ENCODE results near the gene LCP2. TPM values are rescaled to one million over a fixed set of nuclear protein-coding genes. Genes with fewer than 3 reads are reported as not detected.

The LCP2 gene
- total and polyA plus RNA-seq, 2 of the 8 experiments (the other 6 are each of a cell fraction or from before 2014, with no cell fraction given), result 0.26 to 0.33 TPM

- peaks cover 3 to 22% (median 14%) of the 10 kb centered on the region in 4 experiments for H3K4me1 ChIP-seq (replicated peaks in 1 of 4; ENCODE audit: control insufficient read depth in 3 of 4, insufficient read depth in 4 of 4, low read length in 3 of 4)
- H3K14ac ChIP-seq (ENCODE audit: insufficient read length), result no peak overlapping the region
- H3K4me3 ChIP-seq (ENCODE audit: extremely low read depth in 1 of 4, insufficient read depth in 2 of 4, low read depth in 3 of 4, low read length in 4 of 4), result no peak overlapping the region
- peaks cover 6% of the 10 kb centered on the region; the same call in 1 of the 2 replicates for H3K23me2 ChIP-seq (ENCODE audit: low read depth, low read length)
- H3K27me3 ChIP-seq (replicated peaks in 1 of 4; ENCODE audit: control insufficient read depth in 3 of 4, extremely low read depth in 1 of 4, insufficient read depth in 3 of 4, low read length in 3 of 4), result no peaks in the 10 kb centered on the region
- H3K9me3 ChIP-seq (ENCODE audit: insufficient read depth in 2 of 2, low read depth in 1 of 2, low read length in 1 of 2), result no peaks in the 10 kb centered on the region
- no peak overlapping the region for H2BK20ac ChIP-seq (ENCODE audit: low read length)
- ChIA-PET POLR2A (ENCODE audit: partially characterized antibody) (no interaction called here), CTCF (ENCODE audit: partially characterized antibody) (interaction anchor here (1.6 to 3.2 kb wide), 4 partner anchors 10 to 55 kb away, joined by 4 to 10 read pairs (median 6); no protein-coding TSS in a partner anchor)
- no peak for TF ChIP-seq JUND (IDR thresholded peaks at IDR 0.05; ENCODE audit: low read length)
- TF ChIP-seq TEAD4 (IDR thresholded peaks at IDR 0.05; ENCODE audit: low read depth, low read length), result no peak
- TF ChIP-seq POU5F1 (IDR thresholded peaks at IDR 0.05; ENCODE audit: low read depth, low read length), result no peak
- TF ChIP-seq RBBP5 (IDR thresholded peaks at IDR 0.05; ENCODE audit: borderline replicate concordance, low read depth, low read length), result no peak
- no peak for TF ChIP-seq SP4 (IDR thresholded peaks at IDR 0.05; ENCODE audit: low read length)
- TF ChIP-seq JUN (IDR thresholded peaks at IDR 0.05; ENCODE audit: low read depth, low read length), result no peak
- TF ChIP-seq, protein P1, sequence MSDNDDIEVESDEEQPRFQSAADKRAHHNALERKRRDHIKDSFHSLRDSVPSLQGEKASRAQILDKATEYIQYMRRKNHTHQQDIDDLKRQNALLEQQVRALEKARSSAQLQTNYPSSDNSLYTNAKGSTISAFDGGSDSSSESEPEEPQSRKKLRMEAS (IDR thresholded peaks at IDR 0.05), result no peak
- TF ChIP-seq SAP30 (IDR thresholded peaks at IDR 0.05; ENCODE audit: insufficient read depth, insufficient replicate concordance, low read length), result no peak
- TF ChIP-seq EZH2 (IDR thresholded peaks at IDR 0.05; ENCODE audit: low read depth, low read length, severe bottlenecking), result no peak
- no peak for TF ChIP-seq MAFK (IDR thresholded peaks at IDR 0.05; ENCODE audit: low read depth, low read length)
- no peak for TF ChIP-seq RXRA (IDR thresholded peaks at IDR 0.05; ENCODE audit: insufficient read depth, low read depth, low read length)
- H2AFZ ChIP-seq (ENCODE audit: low read length), result no peak overlapping the region
- no peak overlapping the region for H2BK15ac ChIP-seq (ENCODE audit: low read length)
- FAIRE-seq (no peak), DNase-seq (ENCODE audit: low read depth in 1 of 2, low spot score in 2 of 2) (no peak)
- H3K79me2 ChIP-seq (ENCODE audit: control insufficient read depth in 1 of 2, insufficient read depth in 2 of 2, low read length in 2 of 2), result no peaks in the 10 kb centered on the region
- no peaks in the 10 kb centered on the region for H3K79me1 ChIP-seq (ENCODE audit: low read depth, low read length)
- no peaks in the 10 kb centered on the region for H3K36me3 ChIP-seq (ENCODE audit: control insufficient read depth in 2 of 4, insufficient read depth in 4 of 4, low read length in 3 of 4)
- no peak overlapping the region for H2AK5ac ChIP-seq (ENCODE audit: low read depth, low read length)
- H3K18ac ChIP-seq (ENCODE audit: extremely low read depth, low read length), result no peak overlapping the region
- H4K5ac ChIP-seq (ENCODE audit: insufficient read length, low read depth, low read length), result no peak overlapping the region
- 79 to 100% methylated on average over 1 to 3 of the region's 3 CpGs for WGBS, 2 experiments (ENCODE audit: extremely low coverage in 1 of 2, insufficient coverage in 1 of 2, insufficient read length in 1 of 2, insufficient replicate concordance in 2 of 2, low coverage in 1 of 2, low lambda C conversion rate in 2 of 2, missing lambda C conversion rate in 1 of 2)
- H3K23ac ChIP-seq (ENCODE audit: insufficient read length), result no peak overlapping the region
- no peak overlapping the region for H3K4ac ChIP-seq (replicated peaks; ENCODE audit: insufficient read length, low read depth, low read length)
- no peak overlapping the region for H2BK12ac ChIP-seq (ENCODE audit: low read depth, low read length)
- H2BK5ac ChIP-seq (ENCODE audit: low read depth, low read length), result no peak overlapping the region
- H4K91ac ChIP-seq (replicated peaks; ENCODE audit: insufficient read length, low read length), result no peak overlapping the region
- no peak overlapping the region for H2BK120ac ChIP-seq (replicated peaks; ENCODE audit: low read depth, low read length)
- H3K27ac ChIP-seq (ENCODE audit: low read depth, low read length), result no peak overlapping the region
- H3K56ac ChIP-seq (replicated peaks; ENCODE audit: insufficient read length, low read depth, low read length), result peak overlapping the region; percentile 56
- H3K9ac ChIP-seq (replicated peaks in 1 of 4; ENCODE audit: extremely low read depth in 1 of 4, low read depth in 3 of 4, low read length in 3 of 4), result no peak overlapping the region
- H4K8ac ChIP-seq (ENCODE audit: extremely low read depth, insufficient read depth, low read length), result no peak overlapping the region
- H4K20me1 ChIP-seq (replicated peaks in 1 of 2; ENCODE audit: control insufficient read depth in 1 of 2, insufficient read depth in 2 of 2, low read length in 2 of 2), result no peaks in the 10 kb centered on the region
- no peak overlapping the region for H3K4me2 ChIP-seq (ENCODE audit: insufficient read depth in 1 of 2, low read depth in 2 of 2, low read length in 2 of 2)
These were observed 31.9 kb upstream of the LCP2 start for GRCh38 chr5:170329524-170329923.

Measured in H1 (cell line).